Measurements from ENCODE around the gene FBXW7. TPM values are rescaled to one million over a fixed set of nuclear protein-coding genes. Genes with fewer than 3 reads are reported as not detected.

The FBXW7 gene
- total RNA-seq, 6 experiments from 2014 or later = 17.4 to 26.1 (median 19.5) TPM

DNA sequence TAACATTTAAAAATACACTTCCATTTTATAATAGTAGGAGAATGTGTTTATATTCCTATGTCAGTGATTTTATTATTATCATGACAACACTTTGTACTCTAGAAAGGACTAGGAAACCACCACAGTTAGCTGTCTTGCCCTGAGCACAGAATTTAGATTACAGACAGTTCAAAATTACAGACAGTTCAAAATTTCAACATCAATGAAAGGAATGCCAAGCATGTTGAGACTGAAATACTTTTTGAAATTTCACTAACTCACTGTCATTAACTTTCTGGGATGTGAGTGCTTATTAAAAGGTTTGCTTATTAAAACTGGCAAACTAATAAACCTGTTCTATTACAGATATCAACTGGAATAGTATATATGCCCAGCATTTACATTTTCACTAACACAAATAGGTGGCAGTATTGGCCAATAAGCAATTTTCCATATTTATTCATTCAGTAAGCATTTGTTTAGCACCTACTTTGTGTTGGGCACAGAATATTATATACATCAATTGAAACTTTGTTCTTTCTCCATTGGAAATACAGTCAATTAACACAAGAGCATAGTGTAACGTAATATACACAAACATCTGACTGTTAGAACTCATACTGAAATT, 179.4 kb downstream of the FBXW7 start:
- H3K4me3 Mint-ChIP-seq = no peak overlapping the region
- no peaks in the 10 kb centered on the region for H3K36me3 Mint-ChIP-seq (ENCODE audit: low read depth)
- TF ChIP-seq, protein P1, sequence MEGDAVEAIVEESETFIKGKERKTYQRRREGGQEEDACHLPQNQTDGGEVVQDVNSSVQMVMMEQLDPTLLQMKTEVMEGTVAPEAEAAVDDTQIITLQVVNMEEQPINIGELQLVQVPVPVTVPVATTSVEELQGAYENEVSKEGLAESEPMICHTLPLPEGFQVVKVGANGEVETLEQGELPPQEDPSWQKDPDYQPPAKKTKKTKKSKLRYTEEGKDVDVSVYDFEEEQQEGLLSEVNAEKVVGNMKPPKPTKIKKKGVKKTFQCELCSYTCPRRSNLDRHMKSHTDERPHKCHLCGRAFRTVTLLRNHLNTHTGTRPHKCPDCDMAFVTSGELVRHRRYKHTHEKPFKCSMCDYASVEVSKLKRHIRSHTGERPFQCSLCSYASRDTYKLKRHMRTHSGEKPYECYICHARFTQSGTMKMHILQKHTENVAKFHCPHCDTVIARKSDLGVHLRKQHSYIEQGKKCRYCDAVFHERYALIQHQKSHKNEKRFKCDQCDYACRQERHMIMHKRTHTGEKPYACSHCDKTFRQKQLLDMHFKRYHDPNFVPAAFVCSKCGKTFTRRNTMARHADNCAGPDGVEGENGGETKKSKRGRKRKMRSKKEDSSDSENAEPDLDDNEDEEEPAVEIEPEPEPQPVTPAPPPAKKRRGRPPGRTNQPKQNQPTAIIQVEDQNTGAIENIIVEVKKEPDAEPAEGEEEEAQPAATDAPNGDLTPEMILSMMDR (IDR thresholded peaks at IDR 0.05) = peak; percentile 47
- no peaks in the 10 kb centered on the region for H3K27me3 Mint-ChIP-seq (ENCODE audit: insufficient read depth)
- H3K27ac Mint-ChIP-seq = peak overlapping the region; percentile 40; the same call in 1 of the 2 replicates
- DNase-seq = peak; percentile 13
- peaks cover 67% of the 10 kb centered on the region for H3K4me1 Mint-ChIP-seq (ENCODE audit: low read depth)
- no peaks in the 10 kb centered on the region for H3K9me3 Mint-ChIP-seq

DNA sequence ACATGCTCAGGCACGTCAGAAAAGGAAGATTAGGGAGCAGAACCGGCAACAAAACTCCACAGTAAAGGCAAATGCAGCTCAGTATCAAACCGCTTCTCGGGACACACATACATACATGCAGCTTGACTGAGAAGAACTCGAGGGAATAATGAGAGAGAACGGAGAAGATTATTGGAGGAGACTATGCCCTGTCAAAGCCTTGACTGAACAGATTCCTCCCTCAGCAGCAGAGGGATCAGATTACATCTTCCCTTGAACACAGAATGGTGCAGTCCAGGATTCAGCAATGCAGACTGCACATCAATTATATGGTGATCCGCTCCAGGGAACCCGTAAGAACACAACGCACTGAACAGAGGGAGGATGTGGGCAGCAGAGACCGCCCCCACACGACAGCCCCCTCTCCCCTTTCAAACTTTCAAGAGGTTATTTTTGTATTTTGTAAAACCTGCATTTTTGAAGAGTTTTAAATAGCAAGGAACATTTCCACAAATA, 183.2 kb downstream of the FBXW7 start:
- DNase-seq = peak; percentile 97
- no peaks in the 10 kb centered on the region for H3K9me3 Mint-ChIP-seq
- no peaks in the 10 kb centered on the region for H3K36me3 Mint-ChIP-seq (ENCODE audit: low read depth)
- peak overlapping the region; percentile 91 for H3K27ac Mint-ChIP-seq
- H3K4me3 Mint-ChIP-seq = peak overlapping the region; percentile 95
- H3K4me1 Mint-ChIP-seq (ENCODE audit: low read depth) = peaks cover 64% of the 10 kb centered on the region
- H3K27me3 Mint-ChIP-seq (ENCODE audit: insufficient read depth) = no peaks in the 10 kb centered on the region
- TF ChIP-seq, protein P1 (IDR thresholded peaks at IDR 0.05) = no peak; the same call in 1 of the 2 replicates

DNA sequence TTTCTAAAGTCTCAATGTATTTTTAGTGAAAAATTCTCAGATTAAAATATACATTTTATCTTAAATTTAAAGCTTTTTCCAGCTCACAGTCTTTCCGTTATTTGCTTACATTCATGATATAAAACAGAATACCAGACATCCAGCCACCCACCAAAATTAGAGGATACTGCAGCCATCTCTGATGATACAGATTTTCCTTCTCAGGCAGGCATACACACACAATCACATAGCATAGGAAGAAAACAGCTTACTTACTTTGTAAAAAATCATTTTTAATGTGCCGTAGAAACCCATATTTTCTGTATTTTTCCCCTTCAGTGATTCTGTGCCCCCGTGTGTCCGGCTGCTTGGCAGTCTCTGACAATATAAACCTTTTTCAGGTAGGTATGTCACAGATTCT, 183.7 kb downstream of the FBXW7 start:
- Mint-ChIP-seq H3K4me3 (peak overlapping the region; percentile 95), H3K27ac (peak overlapping the region; percentile 91), H3K36me3 (ENCODE audit: low read depth) (no peaks in the 10 kb centered on the region), H3K4me1 (ENCODE audit: low read depth) (peaks cover 60% of the 10 kb centered on the region), H3K9me3 (no peaks in the 10 kb centered on the region), H3K27me3 (ENCODE audit: insufficient read depth) (no peaks in the 10 kb centered on the region)
- DNase-seq = no peak
- TF ChIP-seq, protein P1 (IDR thresholded peaks at IDR 0.05) = no peak

DNA sequence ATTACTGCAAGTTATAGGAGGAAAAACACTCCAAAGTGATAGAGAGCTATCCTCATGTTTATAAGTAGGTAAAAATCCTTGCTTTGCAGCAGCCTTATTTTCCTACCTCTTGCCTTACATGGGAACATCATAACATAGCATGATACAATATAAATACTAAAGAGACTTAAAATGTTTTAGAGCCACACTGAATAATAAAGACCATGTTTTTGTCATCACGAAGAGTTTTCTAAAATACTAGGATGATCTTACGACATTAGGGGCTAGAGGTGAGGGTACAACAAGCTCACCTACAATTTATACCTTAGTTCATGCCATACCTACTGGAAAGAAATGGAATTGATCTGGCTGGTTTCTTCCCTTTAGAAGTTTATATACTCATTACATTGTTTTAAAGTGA, 184.8 kb downstream of the FBXW7 start:
- DNase-seq = no peak
- TF ChIP-seq, protein P1 (IDR thresholded peaks at IDR 0.05) = no peak
- Mint-ChIP-seq H3K4me3 (peak overlapping the region; percentile 95), H3K36me3 (ENCODE audit: low read depth) (peaks cover 9% of the 10 kb centered on the region), H3K4me1 (ENCODE audit: low read depth) (peaks cover 49% of the 10 kb centered on the region), H3K27ac (no peak overlapping the region), H3K9me3 (no peaks in the 10 kb centered on the region), H3K27me3 (ENCODE audit: insufficient read depth) (no peaks in the 10 kb centered on the region)

DNA sequence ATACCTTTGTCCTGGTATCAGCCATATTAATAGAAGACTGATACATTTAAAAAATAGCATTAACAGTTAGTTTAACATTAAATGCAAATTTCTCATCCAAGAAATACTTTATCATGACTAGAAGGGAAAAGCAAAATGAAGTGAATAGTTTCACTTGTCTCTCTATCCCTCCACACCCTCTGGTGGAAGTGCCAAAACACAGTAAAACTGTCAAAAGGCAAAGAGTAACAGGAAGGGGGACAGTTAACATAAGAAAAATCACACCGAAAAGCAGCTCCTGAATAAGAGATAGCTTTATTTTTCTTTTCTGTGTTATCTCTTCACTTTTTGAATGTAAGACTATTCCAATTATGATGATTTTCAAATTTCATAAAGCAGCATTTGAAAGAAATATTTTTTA, 187.2 kb downstream of the FBXW7 start:
- Mint-ChIP-seq H3K9me3 (no peaks in the 10 kb centered on the region), H3K4me3 (no peak overlapping the region; the same call in 1 of the 2 replicates), H3K27ac (no peak overlapping the region), H3K27me3 (ENCODE audit: insufficient read depth) (no peaks in the 10 kb centered on the region), H3K36me3 (ENCODE audit: low read depth) (peaks cover 10% of the 10 kb centered on the region), H3K4me1 (ENCODE audit: low read depth) (peaks cover 44% of the 10 kb centered on the region)
- DNase-seq = no peak
- TF ChIP-seq, protein P1 (IDR thresholded peaks at IDR 0.05) = peak; percentile 65
